NB4 (cell line): ENCODE measurements around the gene BFSP2.

Experiments used
- MYC ChIP-seq: IDR thresholded peaks from 2 replicates; pipeline ENCODE4 v1.6.1; 2011; ENCODE audit warnings: low read depth, low read length
- TF ChIP-seq, protein P1 (sequence below): IDR thresholded peaks from one replicate; pipeline ENCODE4 v1.5.1; 2012; ENCODE audit warnings: low read depth, low read length
- TF ChIP-seq, protein P2 (sequence below): IDR thresholded peaks from 2 replicates; pipeline ENCODE4 v1.6.1; 2011; ENCODE audit warnings: low read depth, low read length

DNA sequence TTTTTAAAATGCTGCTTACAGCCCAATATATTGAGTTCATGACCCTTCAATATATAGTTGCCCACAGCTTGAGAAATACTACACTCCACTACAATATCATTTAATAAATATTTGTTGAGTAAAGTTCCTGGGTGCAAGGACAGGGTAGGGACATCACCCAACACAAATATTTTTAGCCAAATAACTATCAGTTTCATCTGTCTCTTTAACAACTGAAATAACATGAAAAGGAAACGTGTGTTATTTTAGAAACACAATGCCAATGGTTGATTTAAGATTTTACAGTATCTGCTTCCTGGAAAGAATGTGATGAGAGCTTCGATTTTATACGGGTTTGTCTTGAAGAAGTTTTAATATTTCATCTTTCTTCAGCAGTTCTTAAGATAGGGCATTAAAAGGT, 106.0 kb downstream of the BFSP2 start:
- TF ChIP-seq, protein P1, sequence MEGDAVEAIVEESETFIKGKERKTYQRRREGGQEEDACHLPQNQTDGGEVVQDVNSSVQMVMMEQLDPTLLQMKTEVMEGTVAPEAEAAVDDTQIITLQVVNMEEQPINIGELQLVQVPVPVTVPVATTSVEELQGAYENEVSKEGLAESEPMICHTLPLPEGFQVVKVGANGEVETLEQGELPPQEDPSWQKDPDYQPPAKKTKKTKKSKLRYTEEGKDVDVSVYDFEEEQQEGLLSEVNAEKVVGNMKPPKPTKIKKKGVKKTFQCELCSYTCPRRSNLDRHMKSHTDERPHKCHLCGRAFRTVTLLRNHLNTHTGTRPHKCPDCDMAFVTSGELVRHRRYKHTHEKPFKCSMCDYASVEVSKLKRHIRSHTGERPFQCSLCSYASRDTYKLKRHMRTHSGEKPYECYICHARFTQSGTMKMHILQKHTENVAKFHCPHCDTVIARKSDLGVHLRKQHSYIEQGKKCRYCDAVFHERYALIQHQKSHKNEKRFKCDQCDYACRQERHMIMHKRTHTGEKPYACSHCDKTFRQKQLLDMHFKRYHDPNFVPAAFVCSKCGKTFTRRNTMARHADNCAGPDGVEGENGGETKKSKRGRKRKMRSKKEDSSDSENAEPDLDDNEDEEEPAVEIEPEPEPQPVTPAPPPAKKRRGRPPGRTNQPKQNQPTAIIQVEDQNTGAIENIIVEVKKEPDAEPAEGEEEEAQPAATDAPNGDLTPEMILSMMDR = no peak
- TF ChIP-seq, protein P2, sequence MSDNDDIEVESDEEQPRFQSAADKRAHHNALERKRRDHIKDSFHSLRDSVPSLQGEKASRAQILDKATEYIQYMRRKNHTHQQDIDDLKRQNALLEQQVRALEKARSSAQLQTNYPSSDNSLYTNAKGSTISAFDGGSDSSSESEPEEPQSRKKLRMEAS = no peak
- no peak for TF ChIP-seq MYC
